ENCODE measurements around the gene HPS3.

- no peak for TF ChIP-seq EZH2 (IDR thresholded peaks at IDR 0.05; ENCODE audit: low read length, unreplicated experiment)
- TF ChIP-seq CTCF (conservative IDR thresholded peaks at IDR 0.05; ENCODE audit: low read depth, low read length) = no peak
- TF ChIP-seq EZH2phosphoT487 (IDR thresholded peaks at IDR 0.05; ENCODE audit: borderline replicate concordance, low read length) = no peak
Measured at GRCh38 chr3:149181182-149181581, 51.7 kb downstream of the HPS3 start.

Data from PC-3 (cell line).